Epithelial cell of esophagus (primary cell): ENCODE measurements around the gene PLEKHA3.
A peak's percentile ranks its signal among the peaks of the same experiment; 100 is the strongest.

Experiments used
- DNase-seq: peaks from one replicate; pipeline ENCODE4 v3.0.0; 2010; ENCODE audit warnings: low read depth
- H3K4me3 ChIP-seq: 2 replicates; pipeline ENCODE4 v1.5.1; 2011; ENCODE audit warnings: mild to moderate bottlenecking, low read length, control low read depth
- CTCF ChIP-seq: IDR thresholded peaks from 2 replicates; pipeline ENCODE4 v1.5.1; 2011; ENCODE audit warnings: low read depth, mild to moderate bottlenecking, low read length, control low read depth, inconsistent platforms; ENCODE audit not compliant: insufficient read depth; ENCODE audit errors: missing control alignments

PLEKHA3 gene

GRCh38 chr2:178553047-178553446, 72.8 kb downstream of the PLEKHA3 start:
- peak; percentile 90 for DNase-seq
- H3K4me3 ChIP-seq: no peak overlapping the region
- TF ChIP-seq CTCF: no peak
